ENCODE results near the gene TMEM263.

TMEM263 gene

DNA sequence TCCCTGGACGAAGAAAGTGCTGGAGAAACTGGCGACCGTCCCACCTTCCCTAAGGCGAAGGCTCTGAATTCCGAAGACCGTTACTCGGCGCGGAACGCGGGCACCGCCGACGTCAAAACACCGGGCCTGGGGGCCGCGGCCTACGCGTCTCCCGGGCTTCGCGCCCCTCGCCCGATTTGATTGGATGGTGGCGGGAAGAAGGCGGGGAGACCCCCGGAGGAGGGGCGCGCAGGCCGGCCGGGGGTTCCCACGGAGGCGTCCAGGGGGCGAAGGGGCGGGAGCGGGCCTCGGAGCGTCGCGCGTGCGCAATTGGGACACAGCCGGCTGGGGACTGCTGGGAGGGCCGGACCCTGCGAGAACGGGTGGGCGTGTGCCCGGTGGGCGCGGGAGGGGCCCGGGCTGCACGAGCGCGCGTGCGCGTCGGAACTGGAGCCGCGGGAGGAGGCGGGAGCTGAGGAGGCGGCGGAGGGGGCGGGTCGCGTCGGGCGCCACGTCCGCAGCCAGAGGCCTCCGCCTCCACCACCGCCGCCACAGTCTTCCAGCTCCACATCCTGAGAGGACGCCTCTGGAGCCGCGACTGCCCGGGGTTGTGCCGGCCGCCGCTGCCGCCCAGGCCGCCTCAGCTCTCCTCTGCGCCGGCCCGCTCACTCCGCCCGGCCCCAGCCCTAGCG, at the start of gene TMEM263:
TSS of gene TMEM263 (plus strand) at position 531 of the 671 bp plus-strand sequence. CDS start 11,210 bp downstream, outside the sequence.
- Histone ChIP-seq H3K27me3 (ENCODE audit: low read depth, low read length) (no peaks in the 10 kb centered on the region), H3K4me1 (ENCODE audit: control insufficient read depth in 1 of 2, insufficient read depth in 2 of 2, low read length in 2 of 2) (peaks cover 13 to 15% of the 10 kb centered on the region in 2 donors)

GRCh38 chr12:106906715-106907114, 49.0 kb upstream of the TMEM263 start:
- no peak overlapping the region for H3K4me3 ChIP-seq (ENCODE audit: low read depth in 1 of 2, low read length in 2 of 2)
- no peaks in the 10 kb centered on the region for H3K36me3 ChIP-seq (ENCODE audit: control insufficient read depth in 1 of 2, insufficient read depth in 2 of 2, low read length in 2 of 2)
- H3K27me3 ChIP-seq (ENCODE audit: low read depth, low read length) = peaks cover 6% of the 10 kb centered on the region
- peaks cover 0 to 8% of the 10 kb centered on the region in 2 donors for H3K4me1 ChIP-seq (ENCODE audit: control insufficient read depth in 1 of 2, insufficient read depth in 2 of 2, low read length in 2 of 2)
- H3K9me3 ChIP-seq (ENCODE audit: control insufficient read depth in 1 of 2, low read length in 2 of 2) = no peaks in the 10 kb centered on the region
- no peak overlapping the region for H3K27ac ChIP-seq (ENCODE audit: low read length)

More for the DNA sequence above, at the start of gene TMEM263:
- Histone ChIP-seq H3K27ac (ENCODE audit: low read length) (peak within 1 kb of the TSS; percentile 96), H3K9me3 (ENCODE audit: control insufficient read depth in 1 of 2, low read length in 2 of 2) (no peaks in the 10 kb centered on the region), H3K4me3 (ENCODE audit: low read depth in 1 of 2, low read length in 2 of 2) (peak within 1 kb of the TSS; percentile 88 to 91), H3K36me3 (ENCODE audit: control insufficient read depth in 1 of 2, insufficient read depth in 2 of 2, low read length in 2 of 2) (peaks cover 0 to 9% of the 10 kb centered on the region in 2 donors)

DNA sequence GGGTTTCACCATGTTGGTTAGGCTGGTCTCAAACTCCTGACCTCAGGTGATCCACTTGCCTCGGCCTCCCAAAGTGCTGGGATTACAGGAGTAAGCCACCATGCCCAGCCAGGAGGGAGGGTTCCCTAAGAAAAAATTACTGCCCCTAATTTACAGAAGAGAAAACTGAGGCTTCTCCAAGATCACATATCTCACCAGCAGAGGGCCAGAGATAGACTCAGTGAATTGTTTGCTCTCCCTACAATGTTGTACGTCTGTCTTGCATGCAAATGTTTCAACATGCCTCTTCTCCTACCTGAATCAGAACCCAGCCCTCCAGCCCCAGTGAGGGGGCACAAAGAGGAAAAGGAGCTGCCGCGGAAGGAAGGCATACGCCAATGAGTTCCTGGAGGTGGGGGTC, 48.3 kb upstream of the TMEM263 start:
- no peak overlapping the region for H3K27ac ChIP-seq (ENCODE audit: low read length)
- H3K4me3 ChIP-seq (ENCODE audit: low read depth in 1 of 2, low read length in 2 of 2) = no peak overlapping the region
- no peaks in the 10 kb centered on the region for H3K9me3 ChIP-seq (ENCODE audit: control insufficient read depth in 1 of 2, low read length in 2 of 2)
- H3K36me3 ChIP-seq (ENCODE audit: control insufficient read depth in 1 of 2, insufficient read depth in 2 of 2, low read length in 2 of 2) = no peaks in the 10 kb centered on the region
- peaks cover 0 to 8% of the 10 kb centered on the region in 2 donors for H3K4me1 ChIP-seq (ENCODE audit: control insufficient read depth in 1 of 2, insufficient read depth in 2 of 2, low read length in 2 of 2)
- H3K27me3 ChIP-seq (ENCODE audit: low read depth, low read length) = peaks cover under 1% of the 10 kb centered on the region

DNA sequence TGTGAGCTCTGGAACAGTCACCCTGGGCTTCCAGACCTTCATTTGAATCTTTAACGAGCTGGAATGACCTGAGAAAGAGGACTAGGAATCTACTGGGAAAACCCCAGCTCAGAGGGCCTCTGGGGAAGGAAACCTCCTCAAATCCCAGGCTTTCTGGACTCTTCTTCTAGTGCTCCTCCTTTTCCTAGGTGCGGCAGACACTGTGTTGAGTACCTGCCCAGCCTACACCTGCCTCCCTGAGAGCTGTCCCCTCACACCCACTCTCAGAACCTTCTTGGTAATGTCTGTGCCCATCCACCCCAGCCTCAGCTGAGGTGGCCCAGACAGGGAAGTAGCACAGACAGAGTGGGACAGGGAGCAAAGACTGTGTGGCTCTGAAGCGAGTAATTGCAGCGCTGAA, 47.9 kb upstream of the TMEM263 start:
- H3K27me3 ChIP-seq (ENCODE audit: low read depth, low read length) = no peaks in the 10 kb centered on the region

GRCh38 chr12:106908561-106908960, 47.1 kb upstream of the TMEM263 start:
- H3K4me3 ChIP-seq (ENCODE audit: low read depth in 1 of 2, low read length in 2 of 2) = no peak overlapping the region
- no peaks in the 10 kb centered on the region for H3K36me3 ChIP-seq (ENCODE audit: control insufficient read depth in 1 of 2, insufficient read depth in 2 of 2, low read length in 2 of 2)
- no peaks in the 10 kb centered on the region for H3K9me3 ChIP-seq (ENCODE audit: control insufficient read depth in 1 of 2, low read length in 2 of 2)
- H3K4me1 ChIP-seq (ENCODE audit: control insufficient read depth in 1 of 2, insufficient read depth in 2 of 2, low read length in 2 of 2) = peaks cover 0 to 4% of the 10 kb centered on the region in 2 donors
- no peaks in the 10 kb centered on the region for H3K27me3 ChIP-seq (ENCODE audit: low read depth, low read length)
- no peak overlapping the region for H3K27ac ChIP-seq (ENCODE audit: low read length)

More for the DNA sequence above, 47.9 kb upstream of the TMEM263 start:
- Histone ChIP-seq H3K9me3 (ENCODE audit: control insufficient read depth in 1 of 2, low read length in 2 of 2) (no peaks in the 10 kb centered on the region), H3K4me3 (ENCODE audit: low read depth in 1 of 2, low read length in 2 of 2) (no peak overlapping the region), H3K36me3 (ENCODE audit: control insufficient read depth in 1 of 2, insufficient read depth in 2 of 2, low read length in 2 of 2) (no peaks in the 10 kb centered on the region), H3K27ac (ENCODE audit: low read length) (no peak overlapping the region), H3K4me1 (ENCODE audit: control insufficient read depth in 1 of 2, insufficient read depth in 2 of 2, low read length in 2 of 2) (peaks cover 0 to 8% of the 10 kb centered on the region in 2 donors)

DNA sequence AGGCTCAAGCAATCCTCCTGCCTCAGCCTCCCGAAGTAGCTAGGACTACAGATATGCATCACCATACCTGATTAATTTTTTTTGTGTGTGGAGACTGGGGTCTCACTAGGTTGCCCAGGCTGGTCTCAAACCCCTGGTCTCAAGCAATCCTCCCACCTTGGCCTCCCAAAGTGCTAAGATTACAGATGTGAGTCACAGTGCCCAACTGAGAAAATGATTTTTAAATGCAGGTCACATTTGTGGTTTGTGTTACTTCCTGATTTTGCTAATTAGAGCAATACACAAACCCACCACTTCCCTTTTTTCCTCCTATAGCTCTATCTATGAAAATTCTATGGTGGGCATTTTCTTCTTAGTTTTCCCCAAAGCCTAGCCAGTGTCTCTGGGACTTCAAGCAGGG, 45.5 kb upstream of the TMEM263 start:
- no peaks in the 10 kb centered on the region for H3K4me1 ChIP-seq (ENCODE audit: control insufficient read depth in 1 of 2, insufficient read depth in 2 of 2, low read length in 2 of 2)
- no peaks in the 10 kb centered on the region for H3K9me3 ChIP-seq (ENCODE audit: control insufficient read depth in 1 of 2, low read length in 2 of 2)

DNA sequence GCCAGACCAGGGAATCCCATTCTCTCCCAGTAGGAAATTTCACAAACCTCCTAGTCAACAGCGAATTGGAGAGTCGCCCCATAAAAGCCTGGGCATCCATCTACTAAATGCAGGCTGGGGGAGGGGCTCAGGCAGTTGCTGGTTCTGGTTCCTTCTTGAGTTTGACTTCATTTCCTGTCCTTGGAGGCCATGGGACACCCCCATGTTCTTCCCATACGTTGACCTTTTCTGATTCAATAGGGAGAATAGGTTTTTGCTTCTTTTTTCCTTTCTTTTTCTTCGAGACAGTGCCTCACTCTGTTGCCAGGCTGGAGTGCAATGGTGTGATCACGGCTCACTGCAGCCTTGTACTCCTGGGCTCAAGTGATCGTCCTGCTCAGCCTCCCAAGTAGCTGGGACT, 44.1 kb upstream of the TMEM263 start:
- Histone ChIP-seq H3K4me1 (ENCODE audit: control insufficient read depth in 1 of 2, insufficient read depth in 2 of 2, low read length in 2 of 2) (no peaks in the 10 kb centered on the region), H3K4me3 (ENCODE audit: low read depth in 1 of 2, low read length in 2 of 2) (no peak overlapping the region), H3K9me3 (ENCODE audit: control insufficient read depth in 1 of 2, low read length in 2 of 2) (no peaks in the 10 kb centered on the region), H3K27me3 (ENCODE audit: low read depth, low read length) (no peaks in the 10 kb centered on the region), H3K36me3 (ENCODE audit: control insufficient read depth in 1 of 2, insufficient read depth in 2 of 2, low read length in 2 of 2) (no peaks in the 10 kb centered on the region), H3K27ac (ENCODE audit: low read length) (no peak overlapping the region)

More for the DNA sequence above, 45.5 kb upstream of the TMEM263 start:
- H3K4me3 ChIP-seq (ENCODE audit: low read depth in 1 of 2, low read length in 2 of 2) = no peak overlapping the region
- H3K27me3 ChIP-seq (ENCODE audit: low read depth, low read length) = no peaks in the 10 kb centered on the region
- H3K27ac ChIP-seq (ENCODE audit: low read length) = no peak overlapping the region
- H3K36me3 ChIP-seq (ENCODE audit: control insufficient read depth in 1 of 2, insufficient read depth in 2 of 2, low read length in 2 of 2) = no peaks in the 10 kb centered on the region

GRCh38 chr12:106913456-106913855, 42.3 kb upstream of the TMEM263 start:
- Histone ChIP-seq H3K27ac (ENCODE audit: low read length) (no peak overlapping the region), H3K4me1 (ENCODE audit: control insufficient read depth in 1 of 2, insufficient read depth in 2 of 2, low read length in 2 of 2) (no peaks in the 10 kb centered on the region), H3K36me3 (ENCODE audit: control insufficient read depth in 1 of 2, insufficient read depth in 2 of 2, low read length in 2 of 2) (no peaks in the 10 kb centered on the region), H3K27me3 (ENCODE audit: low read depth, low read length) (no peaks in the 10 kb centered on the region), H3K4me3 (ENCODE audit: low read depth in 1 of 2, low read length in 2 of 2) (no peak overlapping the region), H3K9me3 (ENCODE audit: control insufficient read depth in 1 of 2, low read length in 2 of 2) (no peaks in the 10 kb centered on the region)

- Histone ChIP-seq H3K9me3 (ENCODE audit: control insufficient read depth in 1 of 2, low read length in 2 of 2) (no peaks in the 10 kb centered on the region), H3K4me3 (ENCODE audit: low read depth in 1 of 2, low read length in 2 of 2) (no peak overlapping the region), H3K36me3 (ENCODE audit: control insufficient read depth in 1 of 2, insufficient read depth in 2 of 2, low read length in 2 of 2) (no peaks in the 10 kb centered on the region), H3K27ac (ENCODE audit: low read length) (no peak overlapping the region), H3K27me3 (ENCODE audit: low read depth, low read length) (peaks cover 3% of the 10 kb centered on the region), H3K4me1 (ENCODE audit: control insufficient read depth in 1 of 2, insufficient read depth in 2 of 2, low read length in 2 of 2) (no peaks in the 10 kb centered on the region)
These were observed 40.7 kb upstream of the TMEM263 start for GRCh38 chr12:106914796-106915634.

DNA sequence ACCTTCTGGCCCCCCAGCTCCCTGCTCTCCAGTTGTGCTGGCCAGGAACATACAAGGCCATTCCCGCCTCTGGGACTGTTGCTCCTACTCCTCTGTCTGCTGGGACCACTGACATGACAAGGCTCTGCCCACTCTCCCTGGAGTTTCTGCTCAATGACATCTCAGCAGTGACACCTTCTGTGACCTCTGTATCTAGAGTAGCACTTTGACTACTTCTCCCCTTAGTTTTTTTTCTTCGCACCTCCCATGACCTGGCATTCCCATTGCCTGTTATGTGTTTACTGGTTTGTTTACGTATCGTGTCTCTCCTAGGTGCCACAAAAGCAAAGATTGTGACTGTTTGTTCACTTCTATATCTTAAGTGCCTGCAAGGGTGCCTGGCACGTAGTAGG, 40.1 kb upstream of the TMEM263 start:
- H3K4me1 ChIP-seq (ENCODE audit: control insufficient read depth in 1 of 2, insufficient read depth in 2 of 2, low read length in 2 of 2) = no peaks in the 10 kb centered on the region
- H3K9me3 ChIP-seq (ENCODE audit: control insufficient read depth in 1 of 2, low read length in 2 of 2) = no peaks in the 10 kb centered on the region
- H3K27me3 ChIP-seq (ENCODE audit: low read depth, low read length) = peaks cover 3% of the 10 kb centered on the region
- no peak overlapping the region for H3K27ac ChIP-seq (ENCODE audit: low read length)
- no peaks in the 10 kb centered on the region for H3K36me3 ChIP-seq (ENCODE audit: control insufficient read depth in 1 of 2, insufficient read depth in 2 of 2, low read length in 2 of 2)
- no peak overlapping the region for H3K4me3 ChIP-seq (ENCODE audit: low read depth in 1 of 2, low read length in 2 of 2)

DNA sequence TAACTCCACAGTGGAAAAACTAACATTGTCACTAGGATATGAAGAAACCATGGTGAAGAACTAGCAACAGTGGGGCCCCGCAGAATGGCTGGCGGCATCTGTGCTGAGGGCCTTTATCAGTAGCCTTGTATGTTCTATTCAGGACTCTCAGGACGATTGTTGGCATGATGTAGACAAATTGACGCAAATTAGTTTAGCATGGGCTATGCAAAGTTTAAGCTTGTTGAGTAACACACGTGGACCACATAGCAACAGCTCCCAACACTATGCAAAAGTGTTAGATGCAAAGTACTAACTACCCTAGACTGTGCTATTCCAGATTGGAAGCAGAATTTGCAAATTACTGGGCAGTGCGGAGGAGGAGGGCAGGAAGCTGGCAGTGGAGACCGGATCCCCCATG, 38.2 kb upstream of the TMEM263 start:
- H3K27ac ChIP-seq (ENCODE audit: low read length) = no peak overlapping the region
- no peak overlapping the region for H3K4me3 ChIP-seq (ENCODE audit: low read depth in 1 of 2, low read length in 2 of 2)
- H3K4me1 ChIP-seq (ENCODE audit: control insufficient read depth in 1 of 2, insufficient read depth in 2 of 2, low read length in 2 of 2) = no peaks in the 10 kb centered on the region
- no peaks in the 10 kb centered on the region for H3K9me3 ChIP-seq (ENCODE audit: control insufficient read depth in 1 of 2, low read length in 2 of 2)
- peaks cover 3% of the 10 kb centered on the region for H3K27me3 ChIP-seq (ENCODE audit: low read depth, low read length)
- no peaks in the 10 kb centered on the region for H3K36me3 ChIP-seq (ENCODE audit: control insufficient read depth in 1 of 2, insufficient read depth in 2 of 2, low read length in 2 of 2)

Data from muscle layer of duodenum (tissue), 2 donors.